Smooth muscle cell (in vitro differentiated cells): ENCODE data around the gene GDF15. TPM values are rescaled to one million over a fixed set of nuclear protein-coding genes. Genes with fewer than 3 reads are reported as not detected.

Experiments
- DNase-seq: peaks from one replicate; lab custom pipeline; 2025; ENCODE audit not compliant: unreplicated experiment; lab: John Stamatoyannopoulos, UW
- H2AFZ ChIP-seq: fragments of 200-600 bp; sonication (generic); 2 replicates; pipeline ENCODE4 v1.6.0; 2016; ENCODE audit warnings: antibody characterized with exemption, low read depth, mild to moderate bottlenecking
- H3F3A ChIP-seq: fragments of 200-600 bp; sonication (generic); 2 replicates; pipeline ENCODE4 v1.6.0; 2017; ENCODE audit warnings: antibody characterized with exemption, low read depth
- H3K27ac ChIP-seq: fragments of 200-600 bp; sonication (generic); 2 replicates; pipeline ENCODE4 v1.5.1; 2016; ENCODE audit warnings: low read depth, mild to moderate bottlenecking
- H3K27me3 ChIP-seq: fragments of 200-600 bp; sonication (generic); 2 replicates; pipeline ENCODE4 v1.6.1; 2016; ENCODE audit warnings: low read depth, mild to moderate bottlenecking
- H3K36me3 ChIP-seq: fragments of 200-600 bp; sonication (generic); 2 replicates; pipeline ENCODE4 v1.5.1; 2016; ENCODE audit warnings: low read depth
- H3K4me1 ChIP-seq: fragments of 200-600 bp; sonication (generic); 2 replicates; pipeline ENCODE4 v1.5.1; 2016; ENCODE audit warnings: low read depth
- H3K4me2 ChIP-seq: fragments of 200-600 bp; sonication (generic); 2 replicates; pipeline ENCODE4 v1.6.0; 2016; ENCODE audit warnings: mild to moderate bottlenecking
- H3K4me3 ChIP-seq: fragments of 200-600 bp; sonication (generic); 2 replicates; pipeline ENCODE4 v1.5.1; 2016; ENCODE audit warnings: mild to moderate bottlenecking
- H3K79me2 ChIP-seq: fragments of 200-600 bp; sonication (generic); 2 replicates; pipeline ENCODE4 v1.6.0; 2016; ENCODE audit warnings: low read depth, mild to moderate bottlenecking
- H3K9ac ChIP-seq: fragments of 200-600 bp; sonication (generic); 2 replicates; pipeline ENCODE4 v1.6.0; 2016; ENCODE audit warnings: low read depth
- H3K9me3 ChIP-seq: fragments of 200-600 bp; sonication (generic); replicated peaks from 2 replicates; pipeline ENCODE4 v1.5.1; 2016; ENCODE audit warnings: low read depth
- H4K20me1 ChIP-seq: fragments of 200-600 bp; sonication (generic); 2 replicates; pipeline ENCODE4 v1.6.0; 2016; ENCODE audit warnings: low read depth
- WGBS: methylation state at CpG from one replicate; pipeline ENCODE4 v1.1.7; 2016; ENCODE audit warnings: low lambda C conversion rate; 5-methylcytosine and 5-hydroxymethylcytosine counted together
- polyA plus RNA-seq: library from polyadenylated mRNA; unstranded; fragments of >200 nt; fragmentation: Nextera tagmentation; extraction: Ambion mirVana; gene quantifications from 2 replicates; pipeline ENCODE4 v1.2.1, GENCODE V29; 2016
- total RNA-seq: library from RNA; depleted of rRNA; stranded (reverse); fragments of >200 nt; gene quantifications from 2 replicates; pipeline ENCODE4 v1.2.3, GENCODE V29; 2014
- TF ChIP-seq, protein P1 (sequence below): fragments of 200-600 bp; sonication (generic); IDR thresholded peaks from 2 replicates; pipeline ENCODE4 v1.5.1; 2017; ENCODE audit warnings: borderline replicate concordance, mild to moderate bottlenecking, antibody characterized with exemption; ENCODE audit not compliant: insufficient read depth, poor library complexity, severe bottlenecking

Gene GDF15
- total and polyA plus RNA-seq, 2 experiments from 2014 or later: 30.9 to 42.8 TPM

DNA sequence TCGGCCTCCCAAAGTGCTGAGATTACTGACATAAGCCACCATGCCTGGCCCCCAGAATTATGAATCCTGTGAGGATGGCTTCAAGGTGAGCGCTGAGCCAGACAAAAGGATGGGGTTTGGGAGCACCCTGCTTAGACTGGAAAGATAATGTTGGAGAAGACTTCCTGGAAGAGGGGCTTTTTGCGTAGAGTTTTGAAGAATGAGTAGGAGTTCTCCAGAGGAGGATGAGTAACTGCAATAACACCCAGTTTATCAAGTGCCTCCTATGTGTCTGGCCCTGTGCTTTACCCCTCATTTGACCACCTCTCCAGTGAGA, 641 bp upstream of the GDF15 start:
- TF ChIP-seq, protein P1, sequence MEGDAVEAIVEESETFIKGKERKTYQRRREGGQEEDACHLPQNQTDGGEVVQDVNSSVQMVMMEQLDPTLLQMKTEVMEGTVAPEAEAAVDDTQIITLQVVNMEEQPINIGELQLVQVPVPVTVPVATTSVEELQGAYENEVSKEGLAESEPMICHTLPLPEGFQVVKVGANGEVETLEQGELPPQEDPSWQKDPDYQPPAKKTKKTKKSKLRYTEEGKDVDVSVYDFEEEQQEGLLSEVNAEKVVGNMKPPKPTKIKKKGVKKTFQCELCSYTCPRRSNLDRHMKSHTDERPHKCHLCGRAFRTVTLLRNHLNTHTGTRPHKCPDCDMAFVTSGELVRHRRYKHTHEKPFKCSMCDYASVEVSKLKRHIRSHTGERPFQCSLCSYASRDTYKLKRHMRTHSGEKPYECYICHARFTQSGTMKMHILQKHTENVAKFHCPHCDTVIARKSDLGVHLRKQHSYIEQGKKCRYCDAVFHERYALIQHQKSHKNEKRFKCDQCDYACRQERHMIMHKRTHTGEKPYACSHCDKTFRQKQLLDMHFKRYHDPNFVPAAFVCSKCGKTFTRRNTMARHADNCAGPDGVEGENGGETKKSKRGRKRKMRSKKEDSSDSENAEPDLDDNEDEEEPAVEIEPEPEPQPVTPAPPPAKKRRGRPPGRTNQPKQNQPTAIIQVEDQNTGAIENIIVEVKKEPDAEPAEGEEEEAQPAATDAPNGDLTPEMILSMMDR: no peak
- no peak overlapping the region for H3K4me3 ChIP-seq
- H3K4me2 ChIP-seq: no peak overlapping the region
- no peak overlapping the region for H2AFZ ChIP-seq
- H4K20me1 ChIP-seq: no peaks in the 10 kb centered on the region
- no peaks in the 10 kb centered on the region for H3K9me3 ChIP-seq
- peaks cover 7% of the 10 kb centered on the region for H3K4me1 ChIP-seq
- peak overlapping the region; percentile 15 for H3K27ac ChIP-seq
- peaks cover 11% of the 10 kb centered on the region for H3F3A ChIP-seq
- H3K27me3 ChIP-seq: no peaks in the 10 kb centered on the region
- no peak overlapping the region for H3K9ac ChIP-seq
- peaks cover 2% of the 10 kb centered on the region for H3K79me2 ChIP-seq
- no peaks in the 10 kb centered on the region for H3K36me3 ChIP-seq
- WGBS: 73% methylated on average over 3 of the region's 3 CpGs
- DNase-seq: no peak

DNA sequence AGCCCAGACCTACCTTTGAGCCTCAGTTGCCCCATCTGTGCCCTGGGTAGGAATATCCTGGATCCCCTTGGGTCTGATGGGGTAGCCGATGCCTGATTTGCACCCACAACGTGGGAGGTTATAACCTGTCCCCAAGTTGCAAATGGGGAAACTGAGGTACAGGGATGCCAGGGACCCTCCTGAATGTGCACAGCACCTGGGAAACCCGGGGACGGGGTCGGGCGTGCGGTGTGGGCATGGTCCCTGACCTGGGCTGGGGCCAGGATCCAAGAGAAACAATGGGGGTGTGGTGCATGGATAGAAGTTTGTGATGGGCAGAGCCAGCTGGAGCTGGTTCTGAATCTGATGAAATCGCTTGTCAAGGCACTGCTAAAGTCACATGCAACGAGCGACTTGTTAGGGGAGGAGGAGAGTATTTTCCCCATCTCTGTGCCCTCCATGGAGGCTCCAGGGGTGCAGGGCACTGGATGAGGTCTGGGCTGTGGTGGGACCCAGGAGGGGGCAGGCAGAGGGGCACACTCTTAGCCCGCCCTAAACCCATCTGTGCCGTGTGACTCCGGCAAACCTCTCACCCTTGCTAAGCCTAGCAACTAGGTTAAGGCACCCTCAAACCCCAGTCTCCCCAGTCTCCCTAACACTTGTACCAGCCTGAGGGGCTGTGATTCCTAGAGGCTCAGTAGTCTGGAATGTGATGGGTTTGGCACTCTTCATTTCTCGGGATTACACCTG, 749 bp downstream of the GDF15 start:
- Histone ChIP-seq H3K9ac (no peak overlapping the region), H3F3A (peaks cover 15% of the 10 kb centered on the region), H4K20me1 (no peaks in the 10 kb centered on the region), H3K4me2 (peak overlapping the region; percentile 78), H3K4me1 (peaks cover 7% of the 10 kb centered on the region), H3K27ac (peak overlapping the region; percentile 15), H3K27me3 (no peaks in the 10 kb centered on the region), H2AFZ (no peak overlapping the region), H3K79me2 (peaks cover 2% of the 10 kb centered on the region), H3K4me3 (peak overlapping the region; percentile 44), H3K36me3 (no peaks in the 10 kb centered on the region), H3K9me3 (no peaks in the 10 kb centered on the region)
- DNase-seq: no peak
- TF ChIP-seq, protein P1: no peak
- WGBS: 87% methylated on average over 14 of the region's 14 CpGs

DNA sequence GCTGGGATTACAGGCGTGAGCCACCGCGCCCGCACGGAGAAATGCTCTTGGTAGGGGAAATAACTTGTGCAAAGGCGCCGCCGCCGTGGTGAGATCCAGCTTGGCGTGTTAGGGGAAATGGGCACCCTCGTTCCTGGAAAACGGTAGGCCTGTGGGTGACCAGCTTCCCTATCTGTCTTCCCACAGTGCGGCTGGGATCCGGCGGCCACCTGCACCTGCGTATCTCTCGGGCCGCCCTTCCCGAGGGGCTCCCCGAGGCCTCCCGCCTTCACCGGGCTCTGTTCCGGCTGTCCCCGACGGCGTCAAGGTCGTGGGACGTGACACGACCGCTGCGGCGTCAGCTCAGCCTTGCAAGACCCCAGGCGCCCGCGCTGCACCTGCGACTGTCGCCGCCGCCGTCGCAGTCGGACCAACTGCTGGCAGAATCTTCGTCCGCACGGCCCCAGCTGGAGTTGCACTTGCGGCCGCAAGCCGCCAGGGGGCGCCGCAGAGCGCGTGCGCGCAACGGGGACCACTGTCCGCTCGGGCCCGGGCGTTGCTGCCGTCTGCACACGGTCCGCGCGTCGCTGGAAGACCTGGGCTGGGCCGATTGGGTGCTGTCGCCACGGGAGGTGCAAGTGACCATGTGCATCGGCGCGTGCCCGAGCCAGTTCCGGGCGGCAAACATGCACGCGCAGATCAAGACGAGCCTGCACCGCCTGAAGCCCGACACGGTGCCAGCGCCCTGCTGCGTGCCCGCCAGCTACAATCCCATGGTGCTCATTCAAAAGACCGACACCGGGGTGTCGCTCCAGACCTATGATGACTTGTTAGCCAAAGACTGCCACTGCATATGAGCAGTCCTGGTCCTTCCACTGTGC, 2.4 kb downstream of the GDF15 start:
- no peak overlapping the region for H2AFZ ChIP-seq
- peak; percentile 43 for DNase-seq
- peaks cover 15% of the 10 kb centered on the region for H3F3A ChIP-seq
- H3K4me3 ChIP-seq: peak overlapping the region; percentile 32
- TF ChIP-seq, protein P1: peak; percentile 99
- no peaks in the 10 kb centered on the region for H3K36me3 ChIP-seq
- no peaks in the 10 kb centered on the region for H4K20me1 ChIP-seq
- H3K4me2 ChIP-seq: peak overlapping the region; percentile 71
- H3K79me2 ChIP-seq: peaks cover 2% of the 10 kb centered on the region
- no peaks in the 10 kb centered on the region for H3K27me3 ChIP-seq
- no peak overlapping the region for H3K9ac ChIP-seq
- no peak overlapping the region for H3K27ac ChIP-seq
- no peaks in the 10 kb centered on the region for H3K9me3 ChIP-seq
- H3K4me1 ChIP-seq: peaks cover 3% of the 10 kb centered on the region
- WGBS: 24% methylated on average over 86 of the region's 86 CpGs
